Measurements from ENCODE around the gene DPH2.

GRCh38 chr1:43979261-43979527 is 9.4 kb downstream of the DPH2 start:
- TF ChIP-seq, protein P1, sequence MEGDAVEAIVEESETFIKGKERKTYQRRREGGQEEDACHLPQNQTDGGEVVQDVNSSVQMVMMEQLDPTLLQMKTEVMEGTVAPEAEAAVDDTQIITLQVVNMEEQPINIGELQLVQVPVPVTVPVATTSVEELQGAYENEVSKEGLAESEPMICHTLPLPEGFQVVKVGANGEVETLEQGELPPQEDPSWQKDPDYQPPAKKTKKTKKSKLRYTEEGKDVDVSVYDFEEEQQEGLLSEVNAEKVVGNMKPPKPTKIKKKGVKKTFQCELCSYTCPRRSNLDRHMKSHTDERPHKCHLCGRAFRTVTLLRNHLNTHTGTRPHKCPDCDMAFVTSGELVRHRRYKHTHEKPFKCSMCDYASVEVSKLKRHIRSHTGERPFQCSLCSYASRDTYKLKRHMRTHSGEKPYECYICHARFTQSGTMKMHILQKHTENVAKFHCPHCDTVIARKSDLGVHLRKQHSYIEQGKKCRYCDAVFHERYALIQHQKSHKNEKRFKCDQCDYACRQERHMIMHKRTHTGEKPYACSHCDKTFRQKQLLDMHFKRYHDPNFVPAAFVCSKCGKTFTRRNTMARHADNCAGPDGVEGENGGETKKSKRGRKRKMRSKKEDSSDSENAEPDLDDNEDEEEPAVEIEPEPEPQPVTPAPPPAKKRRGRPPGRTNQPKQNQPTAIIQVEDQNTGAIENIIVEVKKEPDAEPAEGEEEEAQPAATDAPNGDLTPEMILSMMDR (IDR thresholded peaks at IDR 0.05): no peak
- no peak for TF ChIP-seq POLR2A (IDR thresholded peaks at IDR 0.05)

Measured in thyroid gland (tissue), 4 donors.